ENCODE data around the gene SLC12A3.

DNA sequence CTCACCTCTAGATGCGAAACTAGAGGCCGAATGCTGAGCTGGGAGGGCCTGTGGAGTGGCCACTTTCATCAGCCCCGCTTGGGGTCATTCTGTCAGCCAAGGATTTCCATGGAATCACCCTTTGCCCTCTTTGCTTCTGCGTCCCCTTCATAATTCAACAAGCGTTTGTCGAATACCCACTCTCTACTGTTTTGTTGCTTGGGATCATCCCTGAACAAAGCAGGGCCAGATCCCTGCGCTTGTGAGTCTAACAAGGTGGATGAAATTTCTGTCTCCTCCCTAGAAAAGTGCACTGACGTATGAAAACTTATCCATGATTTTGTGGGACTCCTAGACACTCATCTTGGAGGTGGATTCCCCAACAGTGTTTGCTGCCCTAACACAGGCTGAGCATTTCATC, 3.3 kb upstream of the SLC12A3 start:
- TF ChIP-seq ZNF274 (IDR thresholded peaks at IDR 0.05; ENCODE audit: low read depth, low read length) (no peak), YY1 (IDR thresholded peaks at IDR 0.05; ENCODE audit: insufficient read depth, insufficient read length) (no peak)
